Measurements from ENCODE around the gene BTBD18.

The BTBD18 gene

DNA sequence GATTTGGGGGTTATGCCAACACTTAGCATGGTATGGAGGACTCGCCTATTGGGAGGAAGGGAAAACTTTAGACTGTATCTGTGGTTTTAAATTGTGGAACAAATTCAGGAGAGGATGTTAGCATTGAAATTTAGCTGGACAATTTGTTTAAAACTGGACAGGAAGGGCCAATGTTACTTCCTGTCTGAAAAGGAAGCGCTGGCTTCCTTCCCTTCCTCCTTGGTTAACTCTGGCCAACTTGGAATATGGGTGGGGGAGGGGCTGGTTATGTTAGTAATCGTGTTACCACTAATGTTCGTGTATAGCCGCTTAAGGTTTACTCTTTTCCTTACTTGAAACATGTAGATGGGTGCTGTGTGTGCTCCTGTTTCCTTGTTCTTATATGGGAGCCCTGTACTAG is 23.9 kb upstream of the BTBD18 start:
- no peak for DNase-seq

DNA sequence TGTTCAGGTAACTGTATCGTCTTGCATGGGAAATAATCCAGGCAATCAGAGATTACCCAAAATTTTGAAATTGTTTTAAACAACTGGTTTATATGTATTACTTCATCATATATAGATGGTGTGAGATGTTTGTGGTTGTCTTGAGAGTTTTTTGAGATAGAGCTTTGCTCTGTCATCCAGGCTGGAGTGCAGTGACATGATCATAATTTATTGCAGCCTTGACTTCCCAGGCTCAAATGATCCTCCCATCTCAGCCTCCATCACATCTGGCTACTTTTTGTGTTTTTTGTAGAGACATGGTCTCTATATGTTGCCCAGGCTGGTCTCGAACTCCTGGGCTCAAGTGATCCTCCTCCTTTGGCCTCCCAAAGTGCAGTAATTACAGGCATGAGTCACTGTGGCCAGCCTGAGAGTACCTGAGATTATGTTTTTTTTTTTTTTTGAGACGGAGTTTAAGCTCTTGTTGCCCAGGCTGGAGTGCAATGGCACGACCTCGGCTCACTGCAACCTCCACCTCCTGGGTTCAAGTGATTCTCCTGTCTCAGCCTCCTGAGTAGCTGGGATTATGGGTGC is 21.5 kb upstream of the BTBD18 start:
- DNase-seq, result no peak

DNA sequence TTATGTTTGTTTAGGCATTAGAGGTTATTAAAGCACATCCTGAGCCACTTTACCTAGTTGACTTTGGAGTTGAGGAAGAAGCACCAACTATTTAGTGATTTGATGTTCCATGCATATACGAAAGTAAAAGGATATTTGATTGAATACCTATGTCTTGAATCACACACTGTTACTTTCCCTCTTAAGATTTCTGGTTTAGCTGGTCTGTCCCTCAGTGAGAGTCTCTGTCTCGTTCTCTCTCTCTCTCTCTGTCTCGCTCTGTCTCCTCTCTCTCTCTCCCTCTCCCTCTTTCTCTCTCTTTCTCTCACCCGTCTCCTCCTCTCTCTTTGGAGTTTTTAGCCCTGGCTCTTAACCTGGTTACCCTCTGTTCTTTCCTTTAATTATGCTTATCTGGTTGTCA is 20.9 kb upstream of the BTBD18 start:
- DNase-seq, result no peak

DNA sequence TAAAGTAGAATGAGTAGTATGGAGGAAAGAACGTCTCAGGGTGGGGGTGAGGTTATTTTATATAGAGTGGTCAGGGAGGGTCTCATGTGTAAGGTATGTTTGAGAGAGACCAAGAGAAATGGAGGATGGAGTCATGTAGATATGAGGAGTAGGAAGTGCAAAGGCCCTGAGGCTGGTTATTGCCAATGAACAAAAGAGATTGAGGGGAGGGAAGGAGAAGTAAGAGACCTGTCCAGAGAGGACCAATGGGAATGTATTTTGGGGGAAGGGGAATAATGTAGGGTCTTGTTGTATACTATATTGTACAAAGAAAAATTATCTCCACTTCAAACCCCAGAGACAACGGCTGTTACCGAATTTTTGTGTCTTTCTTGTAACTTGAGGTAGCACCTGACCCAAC is 19.7 kb upstream of the BTBD18 start:
- DNase-seq, result no peak

DNA sequence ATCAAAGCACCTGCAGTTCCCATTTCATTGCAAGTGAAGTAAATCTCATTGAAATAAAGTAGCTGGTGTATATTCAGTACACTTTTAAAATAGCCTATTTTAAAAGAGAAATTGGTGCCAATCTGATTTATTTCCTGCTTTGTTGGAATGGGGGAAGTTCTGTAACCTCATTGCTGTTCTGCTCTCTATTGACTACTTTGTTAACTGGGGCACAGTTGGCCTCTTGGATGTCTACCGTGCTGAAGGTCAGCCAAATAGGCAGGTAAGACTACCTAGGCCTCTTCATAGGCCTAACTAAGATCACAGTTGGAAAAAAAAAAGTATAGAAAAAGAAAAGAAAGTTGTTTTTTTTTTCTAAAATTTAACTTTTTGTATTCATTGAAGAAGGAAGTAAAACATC is 19.2 kb upstream of the BTBD18 start:
- no peak for DNase-seq

DNA sequence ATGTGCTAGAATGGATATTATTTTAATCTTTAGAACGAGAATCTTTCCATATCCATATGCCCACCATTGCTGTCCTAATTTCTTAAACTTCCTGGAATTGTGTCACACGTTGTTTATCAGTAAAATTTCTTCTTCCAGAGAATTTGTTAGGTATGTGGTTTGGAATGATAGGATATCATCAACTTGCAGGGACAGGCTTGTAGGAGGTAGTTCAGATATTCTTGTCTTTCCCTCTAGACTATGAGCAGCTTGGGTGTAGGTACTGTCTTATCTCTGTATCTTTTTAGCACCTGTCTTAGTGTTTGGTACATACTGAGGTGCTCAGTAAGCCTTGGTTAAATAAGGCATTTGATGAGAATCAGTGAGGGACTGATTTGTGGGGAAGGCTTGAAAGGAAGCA is 13.4 kb upstream of the BTBD18 start:
- no peak for DNase-seq

DNA sequence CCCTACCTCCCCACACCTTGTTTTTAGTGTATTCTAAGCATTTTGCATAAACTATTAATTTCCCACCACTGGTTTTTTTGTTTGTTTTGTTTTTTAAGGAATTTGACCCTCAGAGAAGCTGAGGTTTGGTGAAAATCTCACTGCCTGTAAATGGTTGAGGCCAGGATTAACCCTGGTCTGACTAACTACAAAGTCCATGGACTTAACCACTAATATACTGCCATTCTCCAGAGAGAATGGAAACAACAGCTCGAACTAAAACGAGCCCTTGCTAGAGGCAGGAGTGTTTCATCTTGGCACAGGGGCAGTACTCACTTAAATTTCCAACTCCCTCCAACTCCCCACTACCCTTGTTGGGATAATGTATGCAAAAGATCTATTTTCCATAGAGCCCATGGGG is 12.9 kb upstream of the BTBD18 start:
- DNase-seq, result no peak

DNA sequence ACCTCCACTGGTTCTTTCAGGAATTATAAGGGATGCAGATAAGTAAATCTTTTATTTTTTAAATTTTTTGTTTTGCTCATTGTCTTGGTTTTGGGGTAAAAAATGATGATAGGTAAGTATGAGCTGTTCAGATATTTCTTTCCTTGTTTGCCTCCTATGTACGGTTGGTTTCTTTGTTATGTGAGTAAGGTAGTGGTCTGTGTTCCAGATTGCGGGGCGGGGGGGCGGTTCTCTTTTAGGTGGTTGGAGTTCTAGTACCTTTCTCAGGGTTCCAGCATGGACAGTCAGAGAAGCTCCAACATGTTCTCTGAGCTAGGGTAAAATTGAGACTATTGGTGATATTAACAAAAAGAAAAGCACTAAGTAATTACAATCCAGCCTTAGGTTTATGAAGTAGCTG is 12.4 kb upstream of the BTBD18 start:
- DNase-seq, result no peak

DNA sequence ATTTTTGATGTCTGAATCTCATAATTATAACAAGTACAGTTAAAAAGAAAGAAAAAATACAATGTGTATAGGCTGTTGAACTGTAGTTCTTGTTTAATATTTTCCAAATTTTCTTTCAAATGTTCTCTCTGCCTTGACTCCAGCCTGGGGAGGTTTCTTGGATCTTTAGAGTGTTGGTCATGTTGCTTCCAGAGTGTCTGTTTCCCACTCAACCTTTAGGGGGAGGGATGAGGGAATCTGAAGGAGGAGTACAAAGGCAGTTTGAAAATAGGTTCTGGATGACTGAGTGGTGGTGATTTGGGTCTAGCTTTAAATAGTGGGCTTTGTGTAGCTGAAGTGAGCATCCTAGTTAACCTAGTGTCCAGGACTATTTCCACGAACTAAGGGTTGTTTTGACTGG is 11.9 kb upstream of the BTBD18 start:
- no peak for DNase-seq

DNA sequence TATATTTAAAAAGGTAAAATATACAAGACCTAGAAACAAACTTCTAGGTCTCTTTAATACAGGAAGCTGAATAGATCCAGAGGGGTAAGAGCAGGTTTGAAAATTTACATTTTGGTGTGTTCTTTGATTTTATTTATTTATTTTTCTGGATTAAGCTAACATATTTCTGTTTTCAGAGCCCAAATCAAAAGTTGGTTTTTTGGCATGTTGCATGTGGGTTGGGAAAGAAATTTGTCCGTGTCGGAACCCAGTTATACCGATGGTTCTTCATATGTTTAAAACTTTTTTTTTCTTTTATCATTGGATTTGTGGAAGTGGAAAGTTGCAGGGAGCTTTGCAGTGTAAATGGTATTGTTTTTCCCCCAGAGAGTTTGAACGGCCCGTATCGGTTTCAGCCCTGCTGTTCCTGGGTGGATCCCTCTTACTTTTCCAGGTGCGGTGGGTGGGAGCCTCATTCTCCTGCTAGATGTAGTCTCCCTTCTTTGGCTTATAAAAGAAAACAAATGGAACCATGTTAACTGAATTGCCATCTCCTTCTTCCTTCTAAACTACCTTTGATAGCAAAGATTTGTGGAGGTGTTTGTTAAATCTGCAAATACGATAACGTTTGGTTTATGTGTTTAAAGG is 10.7 kb upstream of the BTBD18 start:
- no peak for DNase-seq

DNA sequence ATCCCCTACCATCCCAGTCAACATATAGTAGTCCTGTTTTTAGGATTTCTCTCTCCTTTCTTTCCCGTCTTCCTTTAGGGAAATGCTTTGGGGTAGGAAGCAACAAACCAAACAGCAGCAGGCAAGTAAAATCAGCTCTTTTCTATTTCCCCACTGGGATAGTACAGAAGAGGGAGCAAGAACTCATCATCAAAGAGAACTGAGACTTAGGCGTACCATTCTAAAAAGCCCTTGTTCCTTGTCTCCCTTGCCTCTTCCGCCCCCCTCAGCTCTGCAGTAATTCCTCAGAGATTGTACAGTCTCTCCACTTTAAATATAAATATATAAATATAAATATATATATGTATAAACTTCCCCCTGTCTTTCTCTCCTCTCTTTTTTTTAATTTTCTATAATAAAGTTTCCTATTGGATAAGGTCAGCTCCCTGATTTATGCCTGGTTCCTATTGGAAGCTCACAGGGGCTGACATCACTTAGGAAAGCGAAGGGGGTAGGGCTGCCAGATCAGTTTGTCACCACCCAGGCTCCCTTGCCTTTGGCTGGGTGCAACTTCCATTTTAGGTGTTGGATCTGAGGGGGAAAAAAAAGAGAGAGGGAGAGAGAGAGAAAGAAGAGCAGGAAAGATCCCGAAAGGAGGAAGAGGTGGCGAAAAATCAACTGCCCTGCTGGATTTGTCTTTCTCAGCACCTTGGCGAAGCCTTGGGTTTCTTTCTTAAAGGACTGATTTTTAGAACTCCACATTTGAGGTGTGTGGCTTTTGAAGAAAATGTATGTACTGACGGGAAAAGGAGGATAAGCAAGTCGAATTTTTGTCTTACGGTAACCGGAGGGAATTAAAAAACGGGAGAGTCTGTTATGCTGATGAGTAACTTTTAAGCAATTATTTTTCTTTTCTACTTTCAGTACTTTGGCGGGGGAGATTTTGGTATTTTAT is 9.9 kb upstream of the BTBD18 start, which contains the start of gene CTNND1:
Gene CTNND1 (plus strand): TSS at position 502 of the 934 bp plus-strand sequence. CDS start 29,677 bp downstream, outside the sequence.
- DNase-seq, result no peak

DNA sequence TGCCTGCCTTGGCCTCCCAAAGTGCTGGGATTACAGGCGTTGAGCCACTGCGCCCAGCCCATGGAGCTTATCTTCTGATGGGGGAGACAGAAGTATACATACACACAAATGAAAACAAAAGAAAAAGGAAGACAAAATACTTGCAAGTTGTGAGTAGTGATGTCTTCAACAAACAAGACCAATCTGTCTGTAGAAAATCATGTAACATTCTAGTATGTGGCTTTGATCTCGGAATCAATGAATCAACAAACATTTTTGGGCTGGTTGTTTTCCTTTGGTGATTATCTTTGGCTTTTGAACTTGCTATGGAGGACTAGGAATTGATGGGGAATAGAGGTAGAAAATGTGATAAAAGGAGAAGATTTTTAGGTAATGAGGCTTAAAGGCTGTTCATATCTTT is 6.6 kb upstream of the BTBD18 start:
- DNase-seq, result no peak

DNA sequence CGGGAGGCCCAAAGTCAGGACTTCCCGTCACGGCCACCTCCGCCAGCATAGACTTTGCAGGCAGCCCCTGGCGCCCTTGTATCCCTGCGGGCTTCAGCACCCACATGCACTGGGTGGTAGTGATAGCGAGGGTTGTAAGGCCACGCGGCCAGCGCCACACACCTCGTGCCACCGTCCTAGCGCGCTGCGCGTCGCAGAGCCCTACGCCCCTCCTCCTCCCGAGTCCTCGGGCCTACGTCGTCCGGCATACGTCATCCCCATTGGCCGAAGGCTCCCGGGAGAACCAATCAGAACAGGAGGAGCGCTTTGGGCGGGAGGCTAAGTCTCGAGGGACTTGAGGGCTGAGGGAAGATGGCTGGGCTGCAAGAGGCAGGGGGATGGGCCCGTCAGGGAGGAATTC is 1.3 kb upstream of the BTBD18 start:
- DNase-seq, result no peak

DNA sequence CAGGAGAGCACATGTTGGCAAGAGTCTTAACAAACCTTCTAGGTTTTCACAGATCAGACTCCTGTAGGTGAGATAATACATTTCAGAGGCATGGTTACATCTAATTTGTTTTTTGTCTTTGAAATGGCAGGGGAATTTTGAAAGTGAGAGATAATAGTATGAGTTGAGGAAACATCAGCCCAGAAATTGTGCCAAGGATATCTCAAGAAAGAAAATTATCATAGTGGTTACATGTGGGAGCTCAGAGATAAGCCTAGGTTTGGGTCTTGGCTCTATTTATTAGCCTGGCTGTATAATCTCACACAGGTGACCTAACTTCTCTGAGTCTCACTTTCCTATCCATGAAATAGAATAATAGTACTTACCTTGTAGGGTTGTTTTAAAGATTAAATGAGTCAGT is 443 bp downstream of the BTBD18 start:
- DNase-seq, result no peak

DNA sequence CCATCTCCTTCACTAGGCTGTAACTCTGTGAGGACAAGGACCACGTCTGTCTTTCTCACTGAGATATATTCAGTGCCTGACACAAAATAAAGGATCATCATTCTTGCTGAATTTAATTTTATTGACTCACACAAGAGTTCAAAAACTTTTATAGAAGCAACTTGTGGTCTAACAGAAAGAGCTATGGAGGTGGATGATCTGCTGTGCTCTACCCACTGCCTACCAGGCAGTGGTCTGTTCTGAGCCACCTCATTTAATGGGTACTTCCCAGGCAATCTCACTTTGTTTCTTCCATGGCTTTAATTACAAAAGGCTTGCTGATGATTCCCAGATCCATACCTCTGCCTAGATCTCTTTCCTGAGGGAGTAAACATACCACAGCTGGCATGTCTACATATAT is 4.7 kb downstream of the BTBD18 start:
- DNase-seq, result no peak

DNA sequence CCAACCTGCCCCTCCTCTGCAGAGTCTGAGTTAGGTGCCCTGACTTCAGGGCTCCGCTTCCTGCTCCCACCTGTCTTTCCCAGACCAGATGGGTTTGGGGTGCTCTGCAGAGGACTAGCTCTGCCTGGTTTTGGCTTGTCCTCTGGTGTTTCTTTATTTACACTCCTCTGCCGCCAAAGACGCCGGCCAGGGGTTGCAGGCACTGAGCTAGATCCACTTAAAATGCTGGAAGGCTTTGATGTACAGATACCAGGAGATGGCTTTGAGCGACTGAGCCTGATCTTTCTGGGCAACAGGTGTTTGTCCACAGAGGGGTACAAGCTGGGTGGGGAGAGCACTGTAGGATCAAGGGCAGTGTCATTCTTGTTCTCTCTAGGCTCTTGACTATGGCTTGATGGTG is 6.4 kb downstream of the BTBD18 start:
- no peak for DNase-seq

DNA sequence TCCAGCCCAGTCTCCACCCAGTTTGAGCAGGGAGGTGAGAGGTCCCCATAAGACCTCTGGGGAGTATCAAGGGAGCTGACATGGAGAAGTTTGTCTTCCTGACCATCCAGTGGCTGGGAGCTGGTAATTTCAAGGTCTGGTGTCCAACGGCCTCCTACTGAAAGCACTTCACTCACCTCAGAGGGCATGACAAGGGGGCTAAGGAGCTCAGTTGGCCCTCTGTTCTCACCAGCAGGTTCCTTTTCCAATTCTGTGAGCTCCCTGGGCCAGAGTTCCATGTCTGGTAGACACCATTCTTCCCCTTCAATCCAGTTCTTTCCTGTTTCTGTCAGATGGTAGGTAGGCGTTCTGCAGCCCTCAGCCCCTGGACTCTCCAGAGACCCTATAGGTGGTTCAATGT is 7.3 kb downstream of the BTBD18 start:
- no peak for DNase-seq

DNA sequence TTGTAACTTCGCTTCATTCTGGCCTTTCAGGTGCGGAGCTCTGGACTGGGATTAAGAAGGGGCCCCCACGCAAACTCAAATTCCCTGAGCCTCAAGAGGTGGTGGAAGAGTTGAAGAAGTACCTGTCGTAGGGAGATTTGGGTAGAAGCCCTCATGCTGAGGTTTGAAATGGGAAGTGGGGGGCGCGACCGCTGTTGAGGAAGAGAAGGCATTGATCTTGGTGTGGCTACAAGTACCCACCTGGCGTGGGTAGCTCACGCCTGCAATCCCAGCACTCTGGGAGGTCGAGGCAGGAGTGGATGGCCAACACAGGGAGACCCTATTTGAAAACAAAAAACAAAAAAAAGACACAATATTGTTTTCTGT is 9.5 kb downstream of the BTBD18 start:
- no peak for DNase-seq

DNA sequence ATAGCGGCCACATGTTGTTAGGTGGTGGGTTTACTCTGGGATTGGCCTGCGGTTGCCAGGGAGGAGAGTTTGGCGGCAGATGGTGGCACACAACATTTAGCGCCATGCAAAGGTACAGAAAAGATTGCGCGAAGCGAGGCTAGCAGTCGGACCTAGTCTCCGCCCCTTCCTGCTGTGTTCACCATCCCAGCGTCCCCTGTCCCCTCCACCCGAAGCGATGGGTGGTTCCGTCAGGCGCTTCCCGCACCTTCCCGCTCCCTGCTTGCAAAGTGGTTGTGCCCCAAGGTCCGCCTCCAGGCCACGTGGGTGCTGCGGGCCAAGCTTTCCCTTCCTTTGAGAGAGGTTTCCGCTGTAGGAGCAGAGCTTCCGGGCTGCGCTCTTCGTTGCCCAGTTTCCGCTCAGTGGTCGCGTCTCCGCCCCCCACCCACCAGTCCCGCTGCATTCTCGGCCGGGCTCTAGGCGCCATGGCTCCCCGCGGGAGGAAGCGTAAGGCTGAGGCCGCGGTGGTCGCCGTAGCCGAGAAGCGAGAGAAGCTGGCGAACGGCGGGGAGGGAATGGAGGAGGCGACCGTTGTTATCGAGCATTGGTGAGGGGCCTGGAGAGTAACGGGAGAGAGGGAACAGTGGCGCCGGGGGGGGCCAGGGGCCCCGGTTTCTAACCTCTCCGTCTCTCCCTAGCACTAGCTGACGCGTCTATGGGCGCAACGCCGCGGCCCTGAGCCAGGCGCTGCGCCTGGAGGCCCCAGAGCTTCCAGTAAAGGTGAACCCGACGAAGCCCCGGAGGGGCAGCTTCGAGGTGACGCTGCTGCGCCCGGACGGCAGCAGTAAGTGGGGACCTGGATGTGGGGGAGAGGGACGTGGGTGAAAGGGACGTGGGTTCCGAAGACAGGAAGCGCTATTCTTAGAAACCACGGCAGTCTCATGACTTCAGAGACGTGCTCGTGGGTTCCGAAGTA is 10.2 kb downstream of the BTBD18 start, which contains the start of gene SELENOH:
Gene SELENOH (plus strand): TSS at position 360 of the 955 bp plus-strand sequence. CDS start 105 bp downstream, at position 465.
- DNase-seq, result peak; percentile 67

DNA sequence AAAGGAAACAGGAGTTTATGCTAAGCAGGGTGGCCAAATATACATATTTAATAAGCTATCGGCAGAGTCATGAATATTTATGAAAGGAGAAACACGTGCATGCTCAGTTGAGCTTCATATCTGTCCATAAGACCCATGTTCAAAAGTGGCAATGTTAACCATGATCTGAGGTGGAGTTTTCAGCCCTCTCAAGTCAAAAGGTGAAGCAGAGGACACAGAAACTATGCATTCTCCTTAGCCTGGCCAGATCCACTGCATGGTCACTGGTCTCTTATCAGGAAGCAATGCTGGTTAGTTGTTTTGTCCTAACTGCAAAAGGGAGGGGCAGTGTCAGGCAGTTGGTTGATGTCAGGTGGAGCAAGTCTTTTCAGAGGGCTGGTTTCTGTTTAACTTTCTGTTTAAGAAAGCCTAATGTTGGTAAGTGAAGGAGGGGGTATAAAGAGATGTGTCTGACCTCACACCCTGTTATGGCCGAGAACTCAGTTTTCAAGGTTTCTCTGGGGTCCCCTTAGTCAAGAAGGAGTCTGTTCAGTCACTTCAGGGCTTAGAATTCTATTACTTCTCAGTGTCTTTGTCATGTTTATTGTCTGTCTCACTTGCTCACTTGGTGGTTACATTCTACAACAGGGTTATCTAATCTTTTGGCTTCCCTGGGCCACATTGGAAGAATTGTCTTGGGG is 15.9 kb downstream of the BTBD18 start:
- no peak for DNase-seq

DNA sequence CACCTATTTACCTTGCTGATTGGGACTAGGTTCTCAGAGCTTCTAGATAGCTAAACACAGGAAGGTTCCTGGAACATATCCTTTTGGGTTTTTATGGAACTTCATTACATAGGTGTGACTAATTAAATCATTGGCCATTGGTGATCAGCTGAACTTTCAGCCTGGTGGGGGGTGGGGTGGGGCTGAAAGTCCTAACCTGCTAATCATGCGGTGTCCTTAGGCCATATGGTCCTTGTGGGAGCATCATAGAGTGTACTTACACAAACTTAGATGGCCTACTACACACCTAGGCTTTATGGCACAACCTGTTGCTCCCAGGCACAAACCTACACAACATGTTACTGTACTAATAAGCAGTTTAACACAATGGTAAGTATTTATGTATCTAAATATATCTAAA is 19.0 kb downstream of the BTBD18 start:
- no peak for DNase-seq

DNA sequence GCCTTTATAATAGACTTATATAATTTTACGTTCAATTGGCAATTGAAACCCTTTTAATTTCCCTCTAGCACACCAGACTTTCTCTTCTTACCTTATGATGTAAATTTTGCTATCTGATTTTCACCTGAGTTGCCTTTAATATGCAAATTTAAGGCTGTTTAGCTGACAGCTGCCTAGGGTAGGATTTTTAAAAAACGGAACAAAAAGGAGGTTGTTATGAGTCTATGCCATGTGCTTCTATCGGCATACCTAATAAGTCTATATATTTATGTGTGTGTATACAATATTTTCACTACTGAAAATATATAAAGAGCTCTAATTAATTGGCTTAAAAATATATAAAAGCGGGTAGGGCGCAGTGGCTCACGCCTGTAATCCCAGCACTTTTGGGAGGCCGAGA is 22.1 kb downstream of the BTBD18 start:
- no peak for DNase-seq
